Right lobe of liver (tissue), 4 donors: ENCODE measurements around the gene TMC1.

Experiments
- CTCF ChIP-seq, 4 donors: fragments of 200-600 bp in 3 of 4; fragments of 450-650 bp in 1 of 4; IDR thresholded peaks; one replicate each; pipeline versions ENCODE4 v1.5.1 to v1.8.0; 2016 to 2022; ENCODE audit warnings: antibody characterized with exemption in 4 of 4, mild to moderate bottlenecking in 2 of 4
- POLR2A ChIP-seq: fragments of 450-650 bp; IDR thresholded peaks from one replicate; pipeline ENCODE4 v1.6.1; 2017; ENCODE audit warnings: antibody characterized with exemption, mild to moderate bottlenecking
- donor health status: DM: no; HTN: no; CAD: no.
- donor health status: DM: no; HTN: no; CAD: no.
- donor health status: DM: no; HTN: yes; CAD: no.

GRCh38 chr9:72560086-72560485, 38.7 kb downstream of the TMC1 start:
- no peak for TF ChIP-seq CTCF (IDR thresholded peaks at IDR 0.05)
- TF ChIP-seq POLR2A: no peak
